Measurements from ENCODE around the gene FADS6.

Gene FADS6

GRCh38 chr17:74890554-74890953 is 2.9 kb downstream of the FADS6 start:
- no peak for DNase-seq (ENCODE audit: low spot score)
- in situ Hi-C loops (cut with MboI; ENCODE audit: low sequenced_read_pairs, unreplicated experiment) = no loop called here
- TF ChIP-seq CTCF (IDR thresholded peaks at IDR 0.05; ENCODE audit: borderline replicate concordance, control extremely low read depth, extremely low read depth, insufficient read depth, missing control alignments) = no peak

- DNase-seq (ENCODE audit: low spot score) = no peak
- in situ Hi-C loops (cut with MboI; ENCODE audit: low sequenced_read_pairs, unreplicated experiment) = no loop called here
- no peak for TF ChIP-seq CTCF (IDR thresholded peaks at IDR 0.05; ENCODE audit: borderline replicate concordance, control extremely low read depth, extremely low read depth, insufficient read depth, missing control alignments)
Observed at GRCh38 chr17:74888469-74888868, 5.0 kb downstream of the FADS6 start.

GRCh38 chr17:74883241-74883745 is 10.1 kb downstream of the FADS6 start:
- DNase-seq (ENCODE audit: low spot score) = no peak
- TF ChIP-seq CTCF (IDR thresholded peaks at IDR 0.05; ENCODE audit: borderline replicate concordance, control extremely low read depth, extremely low read depth, insufficient read depth, missing control alignments) = no peak
- in situ Hi-C loops (cut with MboI; ENCODE audit: low sequenced_read_pairs, unreplicated experiment) = no loop called here

GRCh38 chr17:74882517-74883240 is 10.8 kb downstream of the FADS6 start:
- in situ Hi-C loops (cut with MboI; ENCODE audit: low sequenced_read_pairs, unreplicated experiment) = no loop called here
- TF ChIP-seq CTCF (IDR thresholded peaks at IDR 0.05; ENCODE audit: borderline replicate concordance, control extremely low read depth, extremely low read depth, insufficient read depth, missing control alignments) = no peak
- no peak for DNase-seq (ENCODE audit: low spot score)

GRCh38 chr17:74881073-74881472 is 12.4 kb downstream of the FADS6 start:
- no peak for TF ChIP-seq CTCF (IDR thresholded peaks at IDR 0.05; ENCODE audit: borderline replicate concordance, control extremely low read depth, extremely low read depth, insufficient read depth, missing control alignments)
- DNase-seq (ENCODE audit: low spot score) = no peak
- in situ Hi-C loops (cut with MboI; ENCODE audit: low sequenced_read_pairs, unreplicated experiment) = no loop called here

- no peak for TF ChIP-seq CTCF (IDR thresholded peaks at IDR 0.05; ENCODE audit: borderline replicate concordance, control extremely low read depth, extremely low read depth, insufficient read depth, missing control alignments)
- in situ Hi-C loops (cut with MboI; ENCODE audit: low sequenced_read_pairs, unreplicated experiment) = no loop called here
- DNase-seq (ENCODE audit: low spot score) = no peak
Observed at GRCh38 chr17:74879308-74879707, 14.1 kb downstream of the FADS6 start.
